Measurements from ENCODE around the gene FLT3LG. TPM values are rescaled to one million over a fixed set of nuclear protein-coding genes. Genes with fewer than 3 reads are reported as not detected.

FLT3LG gene
- total RNA-seq, 2 experiments from 2014 or later = 8.2 to 8.4 TPM

DNA sequence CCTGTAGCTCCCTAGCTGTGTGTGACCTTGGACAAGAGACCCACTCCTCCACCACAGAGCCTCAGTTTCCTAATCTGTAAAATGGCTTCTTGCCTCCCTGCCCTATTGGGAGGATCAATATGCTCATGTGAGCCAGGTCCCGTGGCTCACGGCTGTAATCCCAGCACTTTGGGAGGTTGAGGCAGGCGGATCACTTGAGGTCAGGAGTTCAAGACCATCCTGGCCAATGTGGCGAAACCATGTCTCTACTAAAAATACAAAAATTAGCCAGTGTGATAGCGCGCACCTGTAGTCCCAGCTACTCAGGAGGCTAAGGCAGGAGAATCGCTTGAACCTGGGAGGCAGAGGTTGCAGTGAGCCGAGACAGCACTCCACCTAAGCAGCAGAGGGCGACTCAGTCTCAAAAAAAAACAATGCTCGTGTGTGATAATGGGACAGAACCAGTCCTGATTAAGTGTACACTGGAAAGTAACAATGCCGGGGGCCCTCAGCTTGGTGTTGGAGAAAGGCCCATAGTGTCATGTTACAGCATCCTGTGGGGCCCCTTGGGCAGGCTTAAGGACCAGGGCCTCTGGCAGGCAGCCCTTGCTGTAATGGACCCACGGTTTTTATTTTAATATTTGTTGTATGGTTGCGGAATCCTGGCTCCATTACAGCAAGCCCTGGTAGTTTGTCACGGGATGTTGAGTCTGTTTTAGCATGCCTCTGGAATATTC is 29.0 kb downstream of the FLT3LG start:
- DNase-seq (ENCODE audit: low spot score) = peak; percentile 74
- POLR2A ChIA-PET = interaction anchor here (0.8 to 0.9 kb wide), 2 partner anchors 43 to 172 kb away, joined by 3 read pairs; no protein-coding TSS in a partner anchor
- TF ChIP-seq, protein P1, sequence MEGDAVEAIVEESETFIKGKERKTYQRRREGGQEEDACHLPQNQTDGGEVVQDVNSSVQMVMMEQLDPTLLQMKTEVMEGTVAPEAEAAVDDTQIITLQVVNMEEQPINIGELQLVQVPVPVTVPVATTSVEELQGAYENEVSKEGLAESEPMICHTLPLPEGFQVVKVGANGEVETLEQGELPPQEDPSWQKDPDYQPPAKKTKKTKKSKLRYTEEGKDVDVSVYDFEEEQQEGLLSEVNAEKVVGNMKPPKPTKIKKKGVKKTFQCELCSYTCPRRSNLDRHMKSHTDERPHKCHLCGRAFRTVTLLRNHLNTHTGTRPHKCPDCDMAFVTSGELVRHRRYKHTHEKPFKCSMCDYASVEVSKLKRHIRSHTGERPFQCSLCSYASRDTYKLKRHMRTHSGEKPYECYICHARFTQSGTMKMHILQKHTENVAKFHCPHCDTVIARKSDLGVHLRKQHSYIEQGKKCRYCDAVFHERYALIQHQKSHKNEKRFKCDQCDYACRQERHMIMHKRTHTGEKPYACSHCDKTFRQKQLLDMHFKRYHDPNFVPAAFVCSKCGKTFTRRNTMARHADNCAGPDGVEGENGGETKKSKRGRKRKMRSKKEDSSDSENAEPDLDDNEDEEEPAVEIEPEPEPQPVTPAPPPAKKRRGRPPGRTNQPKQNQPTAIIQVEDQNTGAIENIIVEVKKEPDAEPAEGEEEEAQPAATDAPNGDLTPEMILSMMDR (conservative IDR thresholded peaks at IDR 0.05; ENCODE audit: low read length) = peak; percentile 80
- TF ChIP-seq EZH2phosphoT487 (IDR thresholded peaks at IDR 0.05; ENCODE audit: borderline replicate concordance, low read depth, low read length) = no peak
- Histone ChIP-seq H3K9me3 (ENCODE audit: low read length) (no peaks in the 10 kb centered on the region), H2AFZ (ENCODE audit: low read length) (no peak overlapping the region), H3K4me1 (ENCODE audit: insufficient read depth, low read length, poor library complexity, severe bottlenecking) (peaks cover 36% of the 10 kb centered on the region), H3K4me3 (ENCODE audit: low read depth, low read length, poor library complexity, severe bottlenecking) (no peak overlapping the region), H3K9me2 (ENCODE audit: insufficient read depth, low read length) (no peaks in the 10 kb centered on the region), H3K4me2 (ENCODE audit: low read length) (no peak overlapping the region), H3K36me3 (ENCODE audit: insufficient read depth, low read length) (peaks cover 23% of the 10 kb centered on the region), H3K27ac (ENCODE audit: low read depth, low read length, poor library complexity, severe bottlenecking) (no peak overlapping the region), H4K20me1 (ENCODE audit: insufficient read depth, low read length) (peaks cover 17% of the 10 kb centered on the region), H3K79me2 (ENCODE audit: insufficient read depth, low read depth, low read length) (peaks cover 11% of the 10 kb centered on the region; the same call in 1 of the 2 replicates)
- CTCF ChIA-PET (ENCODE audit: unreplicated experiment) = no interaction called here
- intact Hi-C loops (cut with micrococcal nuclease; ENCODE audit: unreplicated experiment) = loop anchor here (1.0 kb wide), 1 partner anchor 67 kb away; no protein-coding TSS in a partner anchor
- BruUV-seq (replicated peaks) = no TSS peak

DNA sequence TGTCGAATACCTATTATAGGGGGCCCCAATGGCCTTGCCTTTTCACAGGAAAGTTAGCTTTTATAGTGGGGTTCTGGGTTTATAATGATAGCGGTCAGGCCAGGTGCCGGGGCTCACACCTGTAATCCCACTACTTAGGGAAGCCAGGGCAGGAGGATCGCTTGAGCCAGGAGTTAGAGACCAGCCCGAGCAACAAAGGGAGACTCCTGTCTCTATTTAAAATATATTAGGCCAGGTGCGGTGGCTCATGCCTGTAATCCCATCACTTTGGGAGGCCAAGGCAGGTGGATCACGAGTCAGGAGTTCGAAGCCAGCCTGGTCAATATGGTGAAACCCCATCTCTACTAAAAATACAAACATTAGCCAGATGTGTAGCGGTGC is 29.6 kb downstream of the FLT3LG start:
- H3K79me2 ChIP-seq (ENCODE audit: insufficient read depth, low read depth, low read length) = peaks cover 6% of the 10 kb centered on the region; the same call in 1 of the 2 replicates
- CTCF ChIA-PET (ENCODE audit: unreplicated experiment) = no interaction called here
- no peak for DNase-seq (ENCODE audit: low spot score)
- H3K27ac ChIP-seq (ENCODE audit: low read depth, low read length, poor library complexity, severe bottlenecking) = no peak overlapping the region
- no peak for TF ChIP-seq EZH2phosphoT487 (IDR thresholded peaks at IDR 0.05; ENCODE audit: borderline replicate concordance, low read depth, low read length)
- TF ChIP-seq, protein P1 (conservative IDR thresholded peaks at IDR 0.05; ENCODE audit: low read length) = no peak
- peaks cover 12% of the 10 kb centered on the region for H4K20me1 ChIP-seq (ENCODE audit: insufficient read depth, low read length)
- H3K9me2 ChIP-seq (ENCODE audit: insufficient read depth, low read length) = no peaks in the 10 kb centered on the region
- BruUV-seq (replicated peaks) = no TSS peak
- POLR2A ChIA-PET = no interaction called here
- H3K9me3 ChIP-seq (ENCODE audit: low read length) = no peaks in the 10 kb centered on the region
- intact Hi-C loops (cut with micrococcal nuclease; ENCODE audit: unreplicated experiment) = loop anchor here (1.0 kb wide), 1 partner anchor 67 kb away; no protein-coding TSS in a partner anchor
- no peak overlapping the region for H3K4me3 ChIP-seq (ENCODE audit: low read depth, low read length, poor library complexity, severe bottlenecking)
- H3K4me2 ChIP-seq (ENCODE audit: low read length) = no peak overlapping the region
- no peak overlapping the region for H2AFZ ChIP-seq (ENCODE audit: low read length)
- H3K4me1 ChIP-seq (ENCODE audit: insufficient read depth, low read length, poor library complexity, severe bottlenecking) = peaks cover 31% of the 10 kb centered on the region
- peaks cover 17% of the 10 kb centered on the region for H3K36me3 ChIP-seq (ENCODE audit: insufficient read depth, low read length)

DNA sequence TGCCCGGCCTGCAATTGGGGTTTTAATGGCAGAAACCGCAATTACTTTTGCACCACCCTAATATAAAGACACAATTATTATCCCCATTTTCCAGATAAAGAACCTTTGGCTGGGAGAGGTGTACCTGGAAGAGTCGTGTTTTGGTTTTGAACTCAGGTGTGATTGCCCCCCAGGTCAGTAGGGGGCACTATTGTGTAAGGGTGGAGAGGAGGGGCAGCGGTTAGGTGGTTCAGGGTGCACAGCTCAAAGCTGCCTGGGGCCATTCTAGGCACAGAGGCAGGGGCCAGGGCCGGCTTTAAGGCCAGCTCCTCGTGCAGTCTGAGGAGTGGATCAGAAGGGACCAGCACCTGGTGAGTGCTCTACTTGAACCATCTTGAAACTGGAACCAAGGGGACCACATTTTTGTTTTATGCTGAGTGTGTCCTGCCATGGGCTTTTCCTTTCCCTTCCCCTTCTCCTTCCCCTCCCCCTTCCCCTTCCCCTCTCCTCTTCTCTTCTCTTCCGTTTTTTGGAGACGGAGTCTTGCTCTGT is 32.6 kb downstream of the FLT3LG start:
- Histone ChIP-seq H3K9me3 (ENCODE audit: low read length) (no peaks in the 10 kb centered on the region), H3K79me2 (ENCODE audit: insufficient read depth, low read depth, low read length) (no peaks in the 10 kb centered on the region), H3K4me3 (ENCODE audit: low read depth, low read length, poor library complexity, severe bottlenecking) (no peak overlapping the region), H4K20me1 (ENCODE audit: insufficient read depth, low read length) (no peaks in the 10 kb centered on the region), H3K4me2 (ENCODE audit: low read length) (no peak overlapping the region), H2AFZ (ENCODE audit: low read length) (0 out of 2 replicates have a peak overlapping the region, but pooled peaks have one; percentile 28), H3K27ac (ENCODE audit: low read depth, low read length, poor library complexity, severe bottlenecking) (no peak overlapping the region), H3K9me2 (ENCODE audit: insufficient read depth, low read length) (no peaks in the 10 kb centered on the region), H3K36me3 (ENCODE audit: insufficient read depth, low read length) (no peaks in the 10 kb centered on the region), H3K4me1 (ENCODE audit: insufficient read depth, low read length, poor library complexity, severe bottlenecking) (peaks cover 3% of the 10 kb centered on the region)
- intact Hi-C loops (cut with micrococcal nuclease; ENCODE audit: unreplicated experiment) = loop anchor here (1.0 to 5.0 kb wide), 3 partner anchors 41 to 171 kb away; partner anchors contain the start of gene PRMT1
- ChIA-PET CTCF (ENCODE audit: unreplicated experiment) (no interaction called here), POLR2A (interaction anchor here (0.5 to 1.0 kb wide), 2 partner anchors 14 to 30 kb away, joined by 3 to 4 read pairs; no protein-coding TSS in a partner anchor)
- TF ChIP-seq, protein P1 (conservative IDR thresholded peaks at IDR 0.05; ENCODE audit: low read length) = peak; percentile 92
- no peak for TF ChIP-seq EZH2phosphoT487 (IDR thresholded peaks at IDR 0.05; ENCODE audit: borderline replicate concordance, low read depth, low read length)
- no TSS peak for BruUV-seq (replicated peaks)
- peak; percentile 78 for DNase-seq (ENCODE audit: low spot score)

Data from OCI-LY7 (cell line).